Ishikawa (cell line): Measurements from ENCODE around the gene SNX13.

Experiments used
- CEBPB ChIP-seq: IDR thresholded peaks from 2 replicates; pipeline ENCODE4 v1.6.1; 2012
- TEAD4 ChIP-seq: IDR thresholded peaks from 2 replicates; pipeline ENCODE4 v1.6.1; 2012
- YY1 ChIP-seq: IDR thresholded peaks from 2 replicates; pipeline ENCODE4 v1.6.1; 2012; ENCODE audit warnings: low read depth

GRCh38 chr7:17989546-17989945 lies 49.3 kb upstream of the SNX13 start:
- TF ChIP-seq TEAD4 (no peak), YY1 (no peak), CEBPB (no peak)
